Renal pelvis (tissue), 4 donors: ENCODE results near the gene ADCY3. TPM values are rescaled to one million over a fixed set of nuclear protein-coding genes. Genes with fewer than 3 reads are reported as not detected.

Experiments
- DNase-seq: peaks from one replicate; pipeline ENCODE4 v3.0.0-alpha.2; 2013
- polyA plus RNA-seq, 3 donors: library from polyadenylated mRNA; unstranded; fragments of 120-200 nt; gene quantifications; one replicate each; pipeline ENCODE4 v1.2.1, GENCODE V29; 2013; ENCODE audit not compliant: insufficient read length in 3 of 3

ADCY3 gene
- polyA plus RNA-seq, 3 donors = 19.4 to 26.6 (median 20.2) TPM

DNA sequence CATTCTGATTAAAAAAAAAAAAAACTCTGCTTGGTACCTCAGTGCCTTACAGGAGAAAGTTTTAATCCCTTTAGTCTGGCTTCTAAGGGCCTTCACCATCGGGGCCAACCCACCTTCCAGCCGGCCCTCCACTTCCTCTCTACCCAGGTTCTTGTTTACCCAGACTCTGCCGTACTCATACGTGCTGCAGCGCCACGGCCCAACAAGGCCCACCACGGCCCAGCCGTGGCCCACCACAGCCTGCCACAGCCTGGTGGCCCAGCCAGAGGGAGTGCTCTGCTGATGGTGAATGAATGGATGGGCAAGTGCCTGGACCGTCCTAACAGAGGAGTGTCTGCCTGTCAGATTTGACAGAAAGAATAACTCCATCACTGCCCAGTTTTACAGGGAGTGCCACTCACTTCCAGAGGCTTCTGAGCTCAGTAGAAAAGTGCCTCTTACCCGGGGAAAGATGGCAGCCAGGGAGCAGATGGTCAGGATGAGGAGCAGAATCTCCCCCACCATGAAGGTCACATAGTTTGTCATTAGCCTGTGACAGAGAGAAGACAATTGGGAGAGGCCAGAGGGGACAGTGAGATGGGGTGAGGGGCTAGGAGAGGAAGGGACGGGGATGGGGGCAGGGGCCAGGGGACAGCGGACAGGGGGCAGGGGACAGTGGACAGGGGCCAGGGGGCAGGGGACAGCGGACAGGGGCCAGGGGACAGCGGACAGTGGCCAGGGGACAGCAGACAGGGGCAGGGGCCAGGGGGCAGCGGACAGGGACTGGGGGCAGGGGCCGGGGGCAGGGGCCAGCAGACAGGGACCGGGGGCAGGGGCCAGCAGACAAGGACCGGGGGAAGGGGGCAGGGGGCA is 88.6 kb downstream of the ADCY3 start:
- DNase-seq = no peak

DNA sequence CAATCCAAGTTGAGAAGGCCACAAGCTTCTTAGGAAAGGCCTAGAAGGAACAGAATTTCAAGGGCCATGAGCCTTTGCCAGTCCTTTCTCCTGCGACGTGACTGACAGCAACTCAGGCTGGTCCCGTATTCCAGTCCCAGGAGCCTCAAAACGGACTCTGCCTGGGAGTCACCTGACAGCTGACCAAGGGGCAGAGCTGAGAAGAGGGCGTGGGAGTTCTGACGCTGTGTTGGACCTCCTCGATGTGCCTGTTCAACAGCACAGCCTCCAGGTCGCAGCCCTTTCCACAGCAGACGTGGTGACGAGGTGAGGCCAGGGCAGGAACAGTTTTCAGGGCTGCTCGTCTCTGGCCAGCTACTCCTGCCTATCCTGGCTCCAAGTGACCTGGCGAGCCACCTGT is 89.3 kb downstream of the ADCY3 start:
- DNase-seq = no peak

DNA sequence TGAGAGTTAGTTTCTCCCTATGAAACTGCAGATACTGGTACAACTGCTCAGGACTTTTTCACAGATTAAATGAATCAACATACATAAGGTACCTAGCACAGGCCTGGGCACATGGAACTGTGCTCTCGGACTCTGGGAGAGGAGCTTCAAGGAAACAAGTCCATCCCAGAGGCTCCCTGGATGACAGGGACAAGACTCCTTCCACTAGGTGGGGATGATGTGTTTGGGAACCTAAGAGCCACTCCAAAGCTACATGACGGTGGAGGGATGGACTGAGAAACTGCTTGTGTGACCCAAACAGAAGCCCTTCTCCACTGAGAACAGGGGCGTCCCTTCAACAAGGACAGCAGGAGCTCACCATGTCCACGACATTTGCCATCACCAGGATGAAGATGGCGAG is 89.7 kb downstream of the ADCY3 start:
- DNase-seq = no peak

DNA sequence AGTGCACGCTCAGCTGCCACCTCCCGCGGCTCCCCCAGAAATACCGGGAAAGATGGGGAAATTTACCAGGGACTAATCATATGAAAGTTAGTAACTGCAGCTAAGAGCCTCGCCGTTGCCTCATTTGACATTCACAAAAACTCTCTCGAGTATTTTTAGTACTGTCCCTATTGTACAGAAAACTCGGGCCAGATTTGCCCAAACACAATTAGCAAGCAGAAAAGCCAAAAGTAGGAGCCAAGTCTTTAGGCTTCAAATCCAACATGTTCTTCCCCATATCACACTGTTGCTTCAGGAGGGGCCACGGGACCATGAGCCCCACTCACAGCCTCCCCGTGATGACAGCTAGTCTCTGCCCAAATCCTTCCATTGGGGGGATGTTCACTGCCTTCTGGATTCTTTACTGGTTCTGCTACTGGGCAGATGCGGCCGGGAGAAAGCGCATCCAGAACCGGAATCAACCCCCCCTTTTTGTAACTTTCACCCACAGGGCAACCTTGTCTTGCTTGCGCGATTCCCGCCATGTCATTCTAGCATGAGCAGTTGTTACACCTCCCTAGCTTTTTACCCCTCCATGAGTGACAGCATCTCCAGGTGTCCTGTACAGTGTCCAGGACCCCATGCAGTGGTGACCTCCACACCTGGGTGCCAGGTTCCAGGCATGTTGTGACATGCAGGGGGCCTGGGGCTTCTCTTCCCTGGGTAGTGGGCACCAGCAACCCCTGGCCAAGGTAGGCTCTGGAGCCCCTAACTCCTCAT is 91.6 kb downstream of the ADCY3 start:
- no peak for DNase-seq

DNA sequence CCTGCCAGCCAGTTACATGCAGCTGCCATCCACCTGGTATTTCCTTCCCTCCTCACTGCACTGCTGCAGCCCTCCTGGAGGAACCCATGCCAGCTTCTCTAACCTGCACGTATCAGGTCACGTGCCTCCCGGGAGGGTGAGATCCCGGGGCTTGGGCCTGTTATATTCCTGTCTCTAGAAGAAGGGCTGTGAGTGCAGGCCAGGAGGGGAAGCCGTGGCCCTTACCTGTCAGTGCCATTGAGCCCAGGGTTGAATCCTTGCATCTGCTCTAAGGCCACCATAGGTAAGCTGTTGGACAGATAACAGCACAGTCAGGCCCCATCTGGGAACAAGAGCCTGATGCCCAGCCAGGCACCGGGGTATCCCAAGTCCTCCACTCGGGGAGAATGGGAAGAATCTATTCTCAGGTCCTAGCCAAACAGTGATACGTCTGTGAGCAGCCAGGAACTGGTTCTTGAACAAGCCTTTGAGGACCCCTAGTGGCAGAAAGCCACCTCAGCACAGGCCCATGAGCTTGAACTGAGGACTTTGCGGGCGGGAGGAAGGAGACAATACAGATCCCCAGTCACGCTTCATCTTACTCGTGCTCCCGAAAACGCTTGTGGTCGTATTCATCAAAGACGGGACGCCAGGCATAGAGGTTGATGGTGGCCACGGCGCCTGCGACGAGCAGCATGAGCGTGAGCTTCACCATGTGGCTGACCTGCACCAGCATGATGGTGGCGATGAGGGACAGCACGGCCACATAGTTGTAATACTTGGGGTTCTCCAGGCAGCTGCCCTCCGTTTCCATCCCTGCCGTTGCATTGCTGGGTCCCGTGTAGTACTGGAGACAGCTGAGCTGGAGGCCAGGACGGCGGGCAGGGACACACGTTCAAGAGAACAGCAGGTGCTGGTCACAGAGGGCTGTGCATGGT is 92.5 kb downstream of the ADCY3 start:
- DNase-seq = peak; percentile 85

DNA sequence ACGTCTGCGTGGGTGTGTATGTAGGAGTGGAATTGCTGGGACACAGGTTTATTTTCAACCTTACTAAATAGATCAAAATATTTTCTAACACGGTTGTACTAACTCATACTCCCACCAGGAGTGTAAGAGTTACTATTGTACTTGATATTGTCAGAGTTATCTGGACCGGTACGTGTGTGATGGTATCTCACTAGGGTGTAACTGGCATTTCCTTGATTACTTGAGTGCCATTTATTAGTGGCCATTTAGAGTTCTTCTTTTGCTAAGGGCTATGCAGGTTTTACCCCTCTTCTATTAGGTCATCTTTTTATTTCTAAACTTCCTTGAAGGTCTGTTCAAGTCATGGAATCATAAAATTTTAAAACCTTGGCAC is 93.3 kb downstream of the ADCY3 start:
- DNase-seq = no peak

DNA sequence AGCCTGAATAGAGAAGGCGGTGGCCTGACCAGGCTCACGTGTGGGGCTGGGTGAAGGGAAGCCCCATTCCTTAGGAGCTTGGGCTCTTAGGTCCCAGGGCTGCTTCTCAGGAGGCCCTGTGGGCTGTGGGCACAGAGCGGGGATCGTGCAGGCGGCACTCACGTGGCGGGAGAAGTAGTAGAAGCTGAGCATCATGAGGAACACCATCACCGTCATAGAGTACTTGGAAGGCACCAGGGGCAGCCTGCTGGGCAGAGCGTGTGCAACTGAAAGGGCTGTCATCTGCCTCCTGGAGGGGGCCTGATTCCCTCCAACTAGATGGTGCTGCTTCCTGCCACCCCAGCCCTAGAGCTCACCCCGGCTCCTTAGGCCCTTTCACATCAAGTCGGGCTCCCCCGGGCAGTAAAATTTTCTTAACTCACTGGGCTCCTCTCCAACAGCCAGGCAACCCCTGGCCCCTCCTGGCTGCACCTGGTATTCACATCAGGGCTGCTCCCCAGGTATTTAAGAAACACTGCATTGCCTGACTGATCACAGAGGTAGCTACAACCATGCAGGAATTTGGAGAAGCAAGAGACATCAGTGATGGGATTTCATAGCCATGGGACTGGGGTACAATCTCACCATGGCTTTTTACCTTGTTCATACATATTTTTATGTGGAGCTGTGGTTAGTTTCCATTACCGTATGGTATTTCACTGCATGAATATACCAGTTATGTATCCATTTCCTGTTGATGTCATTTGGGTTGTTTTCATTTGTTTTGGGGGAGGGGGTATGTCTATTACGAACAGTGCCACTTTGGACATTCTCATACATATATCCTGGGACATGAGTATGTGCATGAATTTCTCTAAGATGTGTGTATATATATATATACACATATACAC is 93.9 kb downstream of the ADCY3 start:
- no peak for DNase-seq

DNA sequence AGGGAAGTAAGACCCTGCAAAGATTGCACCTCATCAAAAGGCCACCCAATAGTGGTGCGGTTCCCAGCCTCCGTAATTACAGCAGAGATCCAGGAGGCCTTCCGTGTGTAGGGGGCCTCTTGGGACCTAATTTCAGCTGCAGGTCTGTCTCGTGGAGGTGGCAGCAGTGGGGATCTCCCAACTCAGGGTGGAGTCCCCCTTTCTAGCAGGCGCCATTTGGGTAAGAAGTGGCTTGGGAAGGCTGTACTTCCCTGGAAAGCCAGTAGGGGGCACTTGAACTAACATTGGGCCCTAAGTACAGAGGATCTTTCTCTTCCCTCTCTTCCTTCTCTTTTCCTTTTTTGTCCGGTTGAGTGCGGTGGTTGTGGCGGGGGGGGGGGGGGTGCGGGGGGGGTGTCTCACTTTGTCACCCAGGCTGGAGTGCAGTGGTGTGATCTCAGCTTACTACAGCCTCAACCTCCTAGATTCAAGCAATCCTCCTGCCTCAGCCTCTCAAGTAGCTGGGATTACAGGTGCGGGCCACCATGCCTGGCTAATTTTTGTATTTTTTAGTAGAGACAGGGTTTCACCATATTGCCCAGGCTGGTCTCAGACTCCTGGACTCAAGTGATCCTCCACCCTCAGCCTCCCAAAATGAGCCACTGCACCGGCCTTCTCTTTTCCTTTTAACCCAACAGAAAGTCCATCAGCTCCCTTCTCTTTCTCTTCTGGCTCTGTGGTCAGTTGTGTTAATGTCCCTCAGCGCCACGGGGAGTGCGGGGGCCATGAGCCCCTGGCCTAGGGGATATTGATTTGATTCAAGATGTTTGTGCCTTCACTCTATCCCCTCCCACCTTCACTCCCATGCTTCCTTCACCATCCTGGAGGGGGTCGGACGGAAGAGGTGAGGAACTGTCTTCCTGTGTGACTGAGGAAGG is 94.8 kb downstream of the ADCY3 start:
- DNase-seq = no peak

DNA sequence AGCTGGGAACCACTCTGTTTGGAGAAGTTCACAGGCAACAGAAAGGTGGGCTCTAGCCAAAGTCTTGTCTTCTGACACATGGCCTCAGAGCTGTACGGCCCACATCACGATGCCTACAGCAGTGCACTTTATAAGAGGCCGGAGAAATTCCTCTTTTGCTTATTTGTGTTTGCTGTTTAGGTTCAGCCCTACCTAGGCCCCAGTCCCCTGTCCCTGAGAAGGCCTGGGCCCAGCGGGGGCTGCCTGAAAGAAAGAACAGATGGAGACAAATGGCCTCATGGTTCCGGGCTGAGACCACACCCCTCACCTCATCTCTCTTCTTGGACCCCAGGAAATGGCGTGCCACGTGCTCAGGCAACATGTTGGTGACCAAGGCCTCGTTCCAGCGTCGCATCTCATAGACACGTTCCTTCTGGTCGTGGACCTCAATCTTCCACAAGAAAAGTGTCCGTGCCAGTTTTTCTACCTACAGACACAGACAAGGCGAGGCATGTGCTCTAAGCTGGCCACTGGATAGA is 95.9 kb downstream of the ADCY3 start:
- DNase-seq = no peak

DNA sequence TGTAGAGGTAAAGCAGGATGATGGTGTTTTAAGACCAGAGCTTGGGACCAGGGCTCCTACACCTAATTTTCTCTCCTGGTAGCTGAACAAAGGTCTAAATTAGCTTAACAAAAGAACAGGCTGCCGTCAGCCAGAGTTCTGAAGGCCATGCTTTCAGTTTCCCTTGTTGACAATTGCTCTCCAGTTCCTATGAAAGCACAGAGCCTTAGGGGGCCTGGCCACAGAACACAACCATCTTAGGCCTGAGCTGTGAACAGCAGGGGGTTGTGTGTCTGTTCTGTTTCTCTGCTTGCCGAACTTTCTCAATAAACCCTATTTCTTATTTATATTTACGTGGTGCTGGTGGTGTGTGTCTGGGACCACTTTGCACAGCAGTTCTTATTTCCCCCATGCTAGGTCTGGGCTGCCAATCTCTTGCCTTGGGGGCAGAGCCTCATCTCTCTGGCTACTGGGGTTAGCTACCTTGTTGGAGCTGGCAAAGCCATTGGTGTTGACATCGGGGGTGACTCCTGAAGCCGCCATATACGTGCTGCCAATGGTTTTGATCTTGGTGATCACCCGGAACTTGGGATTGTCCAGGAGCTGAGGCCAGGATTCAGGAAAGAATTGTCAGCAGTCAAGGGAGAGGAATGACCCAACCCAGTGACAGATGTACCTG is 97.9 kb downstream of the ADCY3 start:
- DNase-seq = no peak

DNA sequence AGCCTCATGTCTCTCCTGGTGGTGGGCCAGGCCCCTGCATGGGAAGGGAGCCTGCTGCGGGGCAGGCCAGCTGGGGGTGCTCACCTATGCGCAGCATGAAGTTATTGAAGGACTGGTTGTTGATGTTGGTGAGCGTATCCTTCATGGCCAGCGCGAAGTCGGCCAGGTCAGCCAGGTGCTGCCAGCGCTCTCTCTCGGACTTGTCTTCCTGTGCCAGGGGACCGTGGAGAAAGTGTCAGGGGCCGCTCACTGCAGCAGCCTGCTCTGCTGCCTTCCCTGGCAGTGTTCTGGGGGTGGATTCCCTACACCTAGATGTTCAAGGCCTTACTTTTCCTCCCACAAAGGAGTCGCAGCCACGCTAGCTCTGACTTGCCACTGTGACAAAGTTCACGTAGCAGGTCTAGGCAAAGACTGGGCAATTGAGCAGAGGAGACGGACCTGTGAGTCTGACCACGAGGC is 98.6 kb downstream of the ADCY3 start:
- no peak for DNase-seq

DNA sequence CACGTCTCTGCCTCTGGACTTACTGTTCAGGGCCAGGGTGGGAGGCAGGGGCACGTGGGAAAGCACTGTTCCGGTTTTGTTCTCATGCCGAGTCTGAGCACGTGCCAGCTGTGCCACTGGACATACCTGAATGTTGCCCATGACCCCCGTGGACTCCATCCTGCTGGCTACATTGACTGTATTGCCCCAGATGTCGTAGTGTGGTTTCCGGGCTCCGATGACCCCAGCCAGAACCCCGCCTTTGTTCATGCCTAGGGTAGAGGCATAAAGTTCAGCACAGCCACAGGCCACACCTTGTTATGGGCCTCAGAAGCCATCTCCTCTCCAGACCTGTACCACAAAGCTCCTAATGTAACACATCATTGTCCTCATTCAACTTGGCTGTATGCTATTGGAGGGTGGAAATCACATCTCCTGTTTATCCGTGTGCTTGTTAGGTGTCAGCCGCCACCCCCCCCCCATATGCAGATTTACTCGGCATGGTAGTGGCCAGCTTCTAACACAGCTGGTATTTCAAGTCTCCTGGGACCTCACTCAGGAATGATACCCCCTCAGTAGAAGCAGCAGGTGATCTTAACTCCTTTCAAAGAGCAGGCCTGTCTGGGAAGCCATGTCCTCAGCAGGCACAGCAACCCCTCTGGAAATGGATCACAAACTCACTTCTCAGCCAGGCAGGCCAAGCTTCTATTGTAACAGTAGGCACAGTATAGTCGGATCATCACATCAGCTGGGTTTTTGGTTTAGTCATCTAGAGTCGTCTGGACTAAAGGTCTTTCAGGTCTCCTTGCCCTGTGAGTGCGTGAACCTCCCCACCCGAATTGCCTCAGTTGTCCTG is 99.2 kb downstream of the ADCY3 start:
- no peak for DNase-seq

DNA sequence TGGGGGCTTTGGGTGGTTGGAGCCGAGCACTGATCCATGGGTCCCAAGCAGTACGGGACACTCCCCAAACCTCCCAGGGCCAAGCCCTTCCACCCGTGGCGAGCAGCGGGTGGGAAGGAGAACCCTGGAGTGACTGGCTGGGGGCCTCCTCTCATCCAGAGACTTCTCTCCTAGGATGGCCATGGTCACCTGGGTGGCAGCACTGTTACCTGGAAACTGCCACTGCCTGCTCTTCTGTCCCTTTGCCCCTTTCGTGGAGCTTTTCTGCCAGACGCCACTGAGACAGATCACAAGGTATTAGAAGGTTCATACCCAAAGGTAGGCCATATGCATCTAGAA is 99.9 kb downstream of the ADCY3 start:
- no peak for DNase-seq

DNA sequence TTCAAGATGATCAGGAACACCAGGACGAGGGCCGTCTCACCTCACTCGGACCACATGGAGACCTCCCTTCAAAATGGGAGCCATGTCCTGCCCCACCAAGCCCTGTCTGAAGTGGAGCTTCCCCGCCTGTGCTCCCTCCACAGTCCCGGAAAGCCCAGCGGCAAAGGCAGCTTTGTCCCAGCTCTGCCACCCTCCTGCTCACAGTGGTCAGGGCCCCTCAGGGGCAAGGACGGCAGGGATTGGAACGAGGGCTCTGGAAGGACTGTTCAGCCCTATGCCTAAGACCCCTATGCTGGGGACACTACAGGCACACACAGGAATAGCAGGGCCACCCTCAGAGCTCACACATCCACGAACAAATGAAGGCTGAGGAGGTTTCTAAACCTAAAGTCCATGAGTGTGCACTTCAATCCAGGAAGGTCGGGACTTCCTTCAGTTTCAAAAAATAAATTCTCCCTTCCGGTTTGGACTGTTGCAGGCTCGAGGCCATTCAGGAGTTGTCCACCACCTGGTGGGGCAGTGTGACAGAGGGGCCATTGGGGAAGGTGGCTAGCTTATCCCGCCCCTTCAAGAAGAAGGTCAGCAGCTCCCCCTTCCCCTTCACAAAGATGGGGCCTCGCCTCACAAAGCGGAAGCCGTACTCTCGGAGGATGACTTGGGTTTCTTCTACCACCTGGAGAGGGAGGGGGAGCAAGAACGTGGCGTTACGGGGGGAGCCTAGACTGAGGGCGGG is 100.4 kb downstream of the ADCY3 start:
- no peak for DNase-seq

DNA sequence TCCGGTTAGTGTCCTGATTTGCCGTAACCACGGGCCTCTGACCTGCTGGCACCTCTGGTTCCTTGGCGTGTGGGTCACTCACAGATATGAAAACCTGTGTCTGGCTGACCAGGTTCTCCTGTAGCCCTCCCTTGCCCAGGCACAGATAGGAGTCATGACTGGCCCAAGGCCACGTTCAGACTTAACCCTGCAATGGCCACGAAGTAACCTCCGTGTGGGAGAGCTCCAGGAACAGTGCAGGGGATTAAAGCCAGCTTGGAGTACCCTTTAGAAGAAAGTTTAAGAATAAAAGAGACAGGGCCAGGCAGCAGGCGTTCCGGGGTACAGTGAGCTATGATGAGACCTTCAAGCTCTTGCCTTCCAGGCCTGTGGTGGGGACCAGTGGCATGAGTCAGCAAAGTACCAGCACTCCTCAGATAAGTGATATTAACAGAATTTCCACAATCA is 101.3 kb downstream of the ADCY3 start:
- DNase-seq = no peak

DNA sequence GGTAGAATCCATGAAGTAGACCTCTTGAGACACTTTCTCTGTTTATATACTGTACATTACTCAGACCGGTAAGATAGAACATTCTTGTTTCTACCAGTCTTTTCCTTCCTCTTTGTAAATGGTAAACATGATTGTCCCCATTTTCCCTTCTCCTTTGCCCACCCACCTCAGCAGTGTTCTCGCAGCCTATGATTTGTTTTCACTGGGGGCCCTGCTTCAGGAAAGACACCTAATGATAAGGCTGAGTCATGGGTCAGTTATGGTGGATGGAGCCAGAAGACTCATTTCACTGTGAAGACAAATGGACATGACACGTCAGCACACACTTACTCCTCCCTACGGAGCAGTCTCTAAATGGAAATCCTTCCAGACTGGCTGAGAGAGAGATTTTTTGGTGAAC is 103.2 kb downstream of the ADCY3 start:
- DNase-seq = no peak

DNA sequence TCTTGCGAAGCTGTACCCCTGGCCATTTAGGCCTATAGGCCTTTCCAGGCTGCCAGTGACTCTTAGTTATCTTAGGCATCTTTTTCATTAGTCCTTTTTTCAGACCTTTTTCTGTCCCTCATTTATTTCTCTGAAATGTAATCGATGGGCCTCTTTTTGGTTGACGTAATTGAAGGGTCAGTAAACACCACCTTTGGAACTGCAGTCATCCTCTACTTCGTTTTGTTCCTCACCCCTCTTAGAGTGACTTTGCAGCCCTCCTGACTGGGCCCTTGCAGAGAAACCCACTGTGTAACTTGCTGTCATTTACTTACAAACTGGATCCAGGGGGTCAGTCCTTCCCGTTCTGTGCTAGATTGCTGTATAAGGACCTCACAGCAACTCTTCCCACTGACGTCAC is 103.6 kb downstream of the ADCY3 start:
- no peak for DNase-seq

DNA sequence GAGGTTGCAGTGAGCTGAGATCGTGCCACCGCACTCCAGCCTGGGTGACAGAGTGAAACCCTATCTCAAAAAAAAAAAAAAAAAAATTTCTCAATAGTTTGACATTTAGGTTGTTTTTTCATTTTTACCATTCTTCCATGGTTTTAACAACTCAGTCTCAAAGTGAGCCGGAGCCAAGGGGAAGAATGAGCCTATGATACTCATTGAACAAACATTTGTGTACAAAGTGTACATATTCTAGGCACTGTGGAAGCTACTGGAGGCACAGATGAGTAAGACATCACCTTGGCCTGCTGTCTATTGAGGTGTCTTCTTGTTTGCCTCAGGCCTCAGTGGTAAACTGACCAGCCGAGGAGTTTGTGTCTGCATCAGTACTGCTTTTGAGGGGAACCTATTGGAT is 104.9 kb downstream of the ADCY3 start:
- DNase-seq = no peak
